ENCODE results near the gene ANKRD65.

Gene ANKRD65

GRCh38 chr1:1442069-1442770, 21.1 kb upstream of the ANKRD65 start:
- no peak overlapping the region for H3K27ac ChIP-seq (replicated peaks)
- no peak for DNase-seq (ENCODE audit: low read depth in 1 of 2, low spot score in 1 of 2)
- no peak overlapping the region for H3K4me3 ChIP-seq (replicated peaks; ENCODE audit: insufficient read depth, low read length)
- H3K27me3 ChIP-seq (ENCODE audit: insufficient read depth, poor library complexity, severe bottlenecking) = no peaks in the 10 kb centered on the region
- no peak for TF ChIP-seq CTCF (IDR thresholded peaks at IDR 0.05; ENCODE audit: insufficient read depth, low read length)
- no peak for TF ChIP-seq SPI1 (IDR thresholded peaks at IDR 0.05; ENCODE audit: borderline replicate concordance, low read depth)
- TF ChIP-seq REST (IDR thresholded peaks at IDR 0.05; ENCODE audit: insufficient replicate concordance, low read depth) = no peak
- TF ChIP-seq GABPA (IDR thresholded peaks at IDR 0.05; ENCODE audit: low read depth) = no peak
- TF ChIP-seq POLR2AphosphoS5 (IDR thresholded peaks at IDR 0.05; ENCODE audit: low read depth) = no peak

- Histone ChIP-seq H3K4me3 (replicated peaks; ENCODE audit: insufficient read depth, low read length) (no peak overlapping the region), H3K27me3 (ENCODE audit: insufficient read depth, poor library complexity, severe bottlenecking) (peaks cover under 1% of the 10 kb centered on the region), H3K27ac (replicated peaks) (no peak overlapping the region)
- TF ChIP-seq REST (IDR thresholded peaks at IDR 0.05; ENCODE audit: insufficient replicate concordance, low read depth) = no peak
- TF ChIP-seq POLR2AphosphoS5 (IDR thresholded peaks at IDR 0.05; ENCODE audit: low read depth) = no peak
- TF ChIP-seq SPI1 (IDR thresholded peaks at IDR 0.05; ENCODE audit: borderline replicate concordance, low read depth) = no peak
- TF ChIP-seq CTCF (IDR thresholded peaks at IDR 0.05; ENCODE audit: insufficient read depth, low read length) = peak; percentile 97
- DNase-seq (ENCODE audit: low read depth in 1 of 2, low spot score in 1 of 2) = peak in 1 of 2 experiments; percentile 47
Measured at GRCh38 chr1:1441002-1441888, 20.2 kb upstream of the ANKRD65 start.

GRCh38 chr1:1440262-1441001, 19.4 kb upstream of the ANKRD65 start:
- no peak for TF ChIP-seq REST (IDR thresholded peaks at IDR 0.05; ENCODE audit: insufficient replicate concordance, low read depth)
- TF ChIP-seq POLR2AphosphoS5 (IDR thresholded peaks at IDR 0.05; ENCODE audit: low read depth) = no peak
- TF ChIP-seq CTCF (IDR thresholded peaks at IDR 0.05; ENCODE audit: insufficient read depth, low read length) = no peak
- no peak for TF ChIP-seq GABPA (IDR thresholded peaks at IDR 0.05; ENCODE audit: low read depth)
- no peak for TF ChIP-seq SPI1 (IDR thresholded peaks at IDR 0.05; ENCODE audit: borderline replicate concordance, low read depth)
- DNase-seq (ENCODE audit: low read depth in 1 of 2, low spot score in 1 of 2) = no peak
- H3K4me3 ChIP-seq (replicated peaks; ENCODE audit: insufficient read depth, low read length) = no peak overlapping the region

More at GRCh38 chr1:1440262-1441001, 19.4 kb upstream of the ANKRD65 start:
- Histone ChIP-seq H3K27ac (replicated peaks) (no peak overlapping the region), H3K27me3 (ENCODE audit: insufficient read depth, poor library complexity, severe bottlenecking) (peaks cover 4% of the 10 kb centered on the region)
